Parathyroid adenoma (tissue), 2 donors: ENCODE results near the gene ABCC1.
"Not testable (repeated sequence)": the region's sequence is repeated elsewhere in the genome, so short reads cannot be mapped to it uniquely, and the experiment has no call there.

Experiments used
- H2AFZ ChIP-seq: fragments of 300-600 bp; sonication (generic); one replicate; pipeline ENCODE4 v1.7.0; 2017; ENCODE audit warnings: antibody characterized with exemption, mild to moderate bottlenecking
- H3K27ac ChIP-seq: fragments of 300-600 bp; sonication (generic); one replicate; pipeline ENCODE4 v1.7.0; 2017
- H3K27me3 ChIP-seq: fragments of 300-600 bp; sonication (generic); one replicate; pipeline ENCODE4 v1.7.0; 2017; ENCODE audit warnings: low read length; ENCODE audit not compliant: control insufficient read depth, insufficient read depth
- H3K36me3 ChIP-seq: fragments of 300-600 bp; sonication (generic); one replicate; pipeline ENCODE4 v1.7.0; 2017; ENCODE audit warnings: low read length; ENCODE audit not compliant: control insufficient read depth, insufficient read depth
- H3K4me1 ChIP-seq: fragments of 300-600 bp; sonication (generic); one replicate; pipeline ENCODE4 v1.7.0; 2017; ENCODE audit warnings: control low read depth
- H3K4me2 ChIP-seq: fragments of 300-600 bp; sonication (generic); one replicate; pipeline ENCODE4 v1.7.0; 2017; ENCODE audit warnings: low read length
- H3K4me3 ChIP-seq: fragments of 300-600 bp; sonication (generic); one replicate; pipeline ENCODE4 v1.7.0; 2017; ENCODE audit warnings: low read depth, low read length
- H3K79me2 ChIP-seq: fragments of 300-600 bp; sonication (generic); one replicate; pipeline ENCODE4 v1.7.0; 2017; ENCODE audit warnings: control low read depth
- H3K9ac ChIP-seq: fragments of 300-600 bp; sonication (generic); one replicate; pipeline ENCODE4 v1.7.0; 2017; ENCODE audit warnings: mild to moderate bottlenecking
- H3K9me3 ChIP-seq: fragments of 300-600 bp; sonication (generic); one replicate; pipeline ENCODE4 v1.7.0; 2017; ENCODE audit warnings: low read length; ENCODE audit not compliant: control insufficient read depth
- TF ChIP-seq, protein P1 (sequence below): fragments of 300-600 bp; sonication (generic); IDR thresholded peaks from one replicate; pipeline ENCODE4 v1.7.0; 2017; ENCODE audit warnings: antibody characterized with exemption, mild to moderate bottlenecking
- donor health status: primary hyperparathyroidism.

ABCC1 gene

DNA sequence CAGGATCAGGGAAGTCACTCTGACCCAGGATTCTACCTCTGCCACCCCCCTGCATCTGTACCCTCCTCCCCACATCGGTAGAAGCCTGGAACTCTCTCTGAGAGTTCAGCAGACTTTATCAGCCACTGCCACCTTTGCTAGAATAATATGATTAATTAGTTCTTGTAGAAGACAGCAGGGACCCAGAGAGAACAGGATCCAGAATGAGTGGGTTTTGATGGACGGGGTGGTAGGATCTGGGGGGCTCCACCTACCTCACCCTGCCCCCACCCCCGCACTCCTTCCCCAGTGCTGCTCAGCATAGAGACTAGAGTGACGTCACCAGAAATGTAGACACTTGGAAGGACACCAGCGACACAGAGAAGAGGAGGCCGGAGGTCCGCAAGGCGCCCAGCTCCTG lies 240.4 kb downstream of the ABCC1 start:
- H3K4me3 ChIP-seq: no peak overlapping the region
- no peak overlapping the region for H2AFZ ChIP-seq
- no peak overlapping the region for H3K4me2 ChIP-seq
- peaks cover 2% of the 10 kb centered on the region for H3K79me2 ChIP-seq
- H3K9ac ChIP-seq: no peak overlapping the region
- H3K36me3 ChIP-seq: no peaks in the 10 kb centered on the region
- H3K9me3 ChIP-seq: no peaks in the 10 kb centered on the region
- H3K27me3 ChIP-seq: no peaks in the 10 kb centered on the region
- TF ChIP-seq, protein P1, sequence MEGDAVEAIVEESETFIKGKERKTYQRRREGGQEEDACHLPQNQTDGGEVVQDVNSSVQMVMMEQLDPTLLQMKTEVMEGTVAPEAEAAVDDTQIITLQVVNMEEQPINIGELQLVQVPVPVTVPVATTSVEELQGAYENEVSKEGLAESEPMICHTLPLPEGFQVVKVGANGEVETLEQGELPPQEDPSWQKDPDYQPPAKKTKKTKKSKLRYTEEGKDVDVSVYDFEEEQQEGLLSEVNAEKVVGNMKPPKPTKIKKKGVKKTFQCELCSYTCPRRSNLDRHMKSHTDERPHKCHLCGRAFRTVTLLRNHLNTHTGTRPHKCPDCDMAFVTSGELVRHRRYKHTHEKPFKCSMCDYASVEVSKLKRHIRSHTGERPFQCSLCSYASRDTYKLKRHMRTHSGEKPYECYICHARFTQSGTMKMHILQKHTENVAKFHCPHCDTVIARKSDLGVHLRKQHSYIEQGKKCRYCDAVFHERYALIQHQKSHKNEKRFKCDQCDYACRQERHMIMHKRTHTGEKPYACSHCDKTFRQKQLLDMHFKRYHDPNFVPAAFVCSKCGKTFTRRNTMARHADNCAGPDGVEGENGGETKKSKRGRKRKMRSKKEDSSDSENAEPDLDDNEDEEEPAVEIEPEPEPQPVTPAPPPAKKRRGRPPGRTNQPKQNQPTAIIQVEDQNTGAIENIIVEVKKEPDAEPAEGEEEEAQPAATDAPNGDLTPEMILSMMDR: no peak
- no peaks in the 10 kb centered on the region for H3K4me1 ChIP-seq
- H3K27ac ChIP-seq: no peak overlapping the region

DNA sequence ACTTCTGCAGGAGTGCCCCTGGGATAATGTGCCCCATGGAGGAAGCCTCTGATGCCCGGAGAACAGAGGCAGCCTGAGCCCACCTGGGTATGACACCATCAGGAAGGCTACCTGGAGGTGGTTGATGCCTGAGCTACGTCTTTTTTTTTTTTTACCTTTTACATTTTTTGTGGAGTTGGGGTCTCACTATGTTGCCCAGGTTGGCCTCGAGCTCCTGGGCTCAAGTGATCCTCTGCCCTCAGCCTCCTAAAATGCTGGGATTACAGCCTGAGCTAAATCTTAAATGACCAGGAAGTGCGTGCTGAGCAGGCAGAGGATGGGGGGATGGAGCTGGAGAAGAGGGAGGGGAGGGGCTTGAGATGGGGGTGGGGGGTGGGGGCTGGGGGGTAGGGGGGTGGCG lies 241.1 kb downstream of the ABCC1 start:
- Histone ChIP-seq H3K9me3 (no peaks in the 10 kb centered on the region), H3K27ac (no peak overlapping the region), H2AFZ (no peak overlapping the region), H3K4me3 (no peak overlapping the region), H3K9ac (no peak overlapping the region), H3K79me2 (peaks cover 2% of the 10 kb centered on the region), H3K4me1 (no peaks in the 10 kb centered on the region), H3K4me2 (no peak overlapping the region), H3K36me3 (no peaks in the 10 kb centered on the region), H3K27me3 (no peaks in the 10 kb centered on the region)
- TF ChIP-seq, protein P1: no peak

DNA sequence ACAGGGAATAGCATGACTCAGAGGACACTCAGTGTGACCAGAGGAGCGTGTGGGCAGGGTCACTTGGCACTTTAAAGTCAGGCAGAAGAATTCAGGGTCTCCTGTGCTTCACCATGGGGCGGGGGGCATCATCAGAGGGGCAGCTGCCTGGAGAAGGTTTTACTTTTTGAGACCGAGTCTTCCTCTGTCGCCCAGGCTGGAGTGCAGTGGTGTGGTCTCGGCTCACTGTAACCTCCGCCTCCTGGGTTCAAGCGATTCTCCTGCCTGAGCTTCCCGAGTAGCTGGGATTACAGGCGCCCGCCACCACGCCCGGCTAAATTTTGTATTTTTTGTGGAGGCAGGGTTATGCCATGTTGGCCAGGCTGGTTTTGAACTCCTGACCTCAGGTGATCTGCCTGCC lies 241.6 kb downstream of the ABCC1 start:
- H3K9me3 ChIP-seq, H3K4me3 ChIP-seq, H3K27me3 ChIP-seq, H3K27ac ChIP-seq, H3K79me2 ChIP-seq, H3K9ac ChIP-seq, H3K4me1 ChIP-seq, H2AFZ ChIP-seq, H3K36me3 ChIP-seq, H3K4me2 ChIP-seq: not testable (repeated sequence)

DNA sequence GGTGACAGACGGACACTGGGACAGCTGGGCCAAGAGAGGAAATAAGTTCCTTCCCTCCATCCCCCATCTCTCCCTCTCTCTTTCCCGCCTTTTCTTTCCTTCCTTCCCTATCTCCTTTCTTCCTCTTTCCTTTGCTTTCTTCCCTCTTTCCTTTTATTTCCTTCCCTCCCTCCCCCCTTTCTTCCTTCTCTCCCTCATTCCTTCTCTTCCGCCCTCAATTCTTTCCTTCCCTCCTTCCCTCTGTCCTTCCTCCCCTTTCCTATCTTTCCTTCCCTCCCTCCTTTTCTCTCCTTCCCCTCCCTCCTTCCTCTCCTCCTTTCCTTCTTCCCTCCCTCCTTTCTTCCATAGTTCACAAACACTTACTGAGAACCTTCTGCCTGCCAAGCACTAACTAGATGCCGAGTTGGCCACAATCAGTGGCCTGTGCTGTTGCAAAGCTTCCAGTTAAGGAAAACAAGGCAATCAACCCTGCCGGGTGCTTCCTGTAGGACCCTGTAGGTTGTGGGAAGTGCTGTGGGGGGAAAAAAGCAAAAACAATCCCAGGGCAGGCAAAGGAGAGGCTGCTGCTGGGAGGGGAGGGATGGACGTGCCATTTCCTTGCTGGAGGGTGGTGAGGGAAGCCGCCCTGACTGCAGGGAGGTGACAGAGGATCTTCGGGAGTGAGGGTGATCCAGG lies 242.2 kb downstream of the ABCC1 start:
- Histone ChIP-seq H3K4me2 (no peak overlapping the region), H3K79me2 (peaks cover 2% of the 10 kb centered on the region), H3K9ac (no peak overlapping the region), H3K4me1 (no peaks in the 10 kb centered on the region), H3K4me3 (no peak overlapping the region), H3K9me3 (no peaks in the 10 kb centered on the region), H3K27ac (no peak overlapping the region), H3K27me3 (no peaks in the 10 kb centered on the region), H2AFZ (no peak overlapping the region), H3K36me3 (no peaks in the 10 kb centered on the region)
- TF ChIP-seq, protein P1: no peak
